Measurements from ENCODE around the gene CFAP299. TPM values are rescaled to one million over a fixed set of nuclear protein-coding genes. Genes with fewer than 3 reads are reported as not detected.
"Not testable (repeated sequence)": the region's sequence is repeated elsewhere in the genome, so short reads cannot be mapped to it uniquely, and the experiment has no call there.

Gene CFAP299
- total and polyA plus RNA-seq, 5 donors: not detected

DNA sequence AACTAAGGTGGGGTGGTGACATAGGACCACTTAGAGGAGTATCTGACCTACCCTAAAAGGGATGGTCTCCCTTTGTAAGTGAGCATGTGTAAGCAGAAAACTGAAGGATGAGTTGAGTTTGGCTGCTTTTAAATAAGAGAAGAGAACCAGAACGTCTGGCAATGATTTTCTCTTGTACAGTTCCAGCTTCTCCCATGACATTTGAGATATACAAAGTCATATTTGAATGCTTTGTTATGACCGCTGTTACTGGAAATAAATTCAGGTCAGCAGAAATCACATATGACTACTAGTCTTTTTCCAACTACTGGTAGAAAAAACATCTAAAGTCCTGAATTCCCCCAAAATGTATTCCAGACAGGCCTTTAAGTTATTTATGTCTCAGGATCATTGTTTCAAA, 381.7 kb downstream of the CFAP299 start:
- no peak overlapping the region for H3K4me3 ChIP-seq (ENCODE audit: low read length)
- no peaks in the 10 kb centered on the region for H3K9me3 ChIP-seq (ENCODE audit: control insufficient read depth, low read length)
- no peaks in the 10 kb centered on the region for H3K4me1 ChIP-seq (ENCODE audit: control insufficient read depth, insufficient read depth, low read length)
- no peak for DNase-seq
- no peaks in the 10 kb centered on the region for H3K27me3 ChIP-seq (ENCODE audit: control insufficient read depth, insufficient read depth)
- no peak overlapping the region for H3K27ac ChIP-seq (ENCODE audit: low read length)
- 51% methylated on average over 2 of the region's 2 CpGs for WGBS
- ATAC-seq: no peak
- intact Hi-C loops (cut with DNase I): no loop called here

DNA sequence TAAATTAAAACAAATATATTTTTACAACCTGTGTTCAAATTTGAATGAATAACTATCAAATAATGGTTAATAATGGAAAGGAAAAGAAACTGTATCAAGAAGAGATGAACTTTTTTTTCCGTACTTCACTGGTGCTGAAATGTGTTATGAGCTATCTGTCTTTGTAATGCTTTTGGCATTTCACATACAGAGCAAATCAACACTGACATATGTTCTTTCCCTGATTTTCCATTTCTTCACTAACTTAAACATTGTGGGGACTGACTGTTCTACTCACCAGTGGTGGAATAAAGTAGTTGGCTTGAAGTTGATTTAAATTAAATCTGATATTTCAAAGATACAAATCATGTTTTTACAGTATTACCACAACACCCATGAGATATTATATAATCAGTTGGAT, 390.9 kb downstream of the CFAP299 start:
- DNase-seq: no peak
- no peaks in the 10 kb centered on the region for H3K4me1 ChIP-seq (ENCODE audit: control insufficient read depth, insufficient read depth, low read length)
- no peak for ATAC-seq
- no peaks in the 10 kb centered on the region for H3K9me3 ChIP-seq (ENCODE audit: control insufficient read depth, low read length)
- intact Hi-C loops (cut with DNase I): no loop called here
- no peak overlapping the region for H3K4me3 ChIP-seq (ENCODE audit: low read length)
- 41% methylated on average over 1 of the region's 1 CpG for WGBS
- H3K27ac ChIP-seq (ENCODE audit: low read length): no peak overlapping the region
- H3K27me3 ChIP-seq (ENCODE audit: control insufficient read depth, insufficient read depth): no peaks in the 10 kb centered on the region

DNA sequence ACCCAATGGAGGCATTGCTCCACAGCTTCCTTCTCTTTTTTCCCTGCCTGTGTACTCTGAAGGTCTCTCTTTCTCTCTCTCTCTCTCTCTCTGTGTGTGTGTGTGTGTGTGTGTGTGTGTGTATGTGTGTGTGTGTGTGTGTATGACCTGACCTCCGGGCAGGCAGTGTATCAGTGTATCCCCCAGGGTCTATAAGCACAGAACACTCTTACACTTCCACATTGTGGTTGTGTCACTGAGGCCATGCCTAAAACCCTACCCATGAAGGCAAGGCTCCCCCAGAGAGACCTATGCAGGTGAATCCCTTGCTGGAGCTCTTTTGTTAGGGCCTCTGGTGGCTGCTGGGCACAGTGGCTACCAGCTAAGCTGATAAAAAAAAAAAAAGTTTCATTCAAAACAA, 394.6 kb downstream of the CFAP299 start:
- Histone ChIP-seq H3K27me3 (ENCODE audit: control insufficient read depth, insufficient read depth) (no peaks in the 10 kb centered on the region), H3K4me3 (ENCODE audit: low read length) (no peak overlapping the region), H3K9me3 (ENCODE audit: control insufficient read depth, low read length) (no peaks in the 10 kb centered on the region), H3K27ac (ENCODE audit: low read length) (no peak overlapping the region), H3K4me1 (ENCODE audit: control insufficient read depth, insufficient read depth, low read length) (no peaks in the 10 kb centered on the region)
- intact Hi-C loops (cut with DNase I): no loop called here
- no peak for ATAC-seq
- DNase-seq: no peak
- WGBS: 85% methylated on average over 1 of the region's 1 CpG

DNA sequence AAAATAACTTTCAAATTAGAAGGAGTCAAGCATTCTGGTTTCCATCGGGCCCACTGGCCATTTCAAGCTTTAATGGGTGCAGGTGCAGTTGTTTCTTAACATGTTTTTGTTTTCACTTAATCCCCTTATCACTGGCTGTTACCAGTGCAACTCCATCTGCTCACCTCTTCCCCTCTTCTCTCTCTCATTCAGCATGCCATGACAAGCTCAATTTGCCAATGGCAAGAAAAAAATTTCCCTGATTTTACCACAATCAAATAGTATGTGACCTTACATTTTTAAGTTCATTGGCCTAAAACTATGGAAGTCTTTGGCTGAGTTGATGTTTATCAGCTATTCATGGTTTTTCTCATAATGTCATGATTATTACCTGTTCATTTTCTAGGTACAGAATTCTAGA, 395.9 kb downstream of the CFAP299 start:
- no peaks in the 10 kb centered on the region for H3K9me3 ChIP-seq (ENCODE audit: control insufficient read depth, low read length)
- 74% methylated on average over 1 of the region's 1 CpG for WGBS
- H3K4me3 ChIP-seq (ENCODE audit: low read length): no peak overlapping the region
- no peaks in the 10 kb centered on the region for H3K4me1 ChIP-seq (ENCODE audit: control insufficient read depth, insufficient read depth, low read length)
- DNase-seq (no peak), ATAC-seq (no peak)
- no peaks in the 10 kb centered on the region for H3K27me3 ChIP-seq (ENCODE audit: control insufficient read depth, insufficient read depth)
- no peak overlapping the region for H3K27ac ChIP-seq (ENCODE audit: low read length)
- intact Hi-C loops (cut with DNase I): no loop called here

DNA sequence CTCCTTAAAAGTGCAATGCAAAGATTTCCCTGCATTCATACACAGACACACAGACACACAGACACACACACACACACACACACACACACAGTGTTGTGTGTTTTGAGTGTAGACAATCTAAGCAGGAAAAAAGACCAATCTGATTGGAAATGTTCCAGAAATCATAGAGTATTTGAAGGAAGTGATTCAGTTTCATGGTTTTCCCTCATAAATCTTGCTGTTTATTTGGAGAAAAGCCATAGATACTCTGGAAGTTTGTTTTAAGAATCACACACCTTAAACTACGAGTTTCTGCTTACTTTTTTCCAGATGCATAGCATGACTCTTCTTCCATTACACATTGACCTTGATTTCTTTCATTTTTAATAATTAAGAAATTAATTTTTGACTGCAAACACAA, 396.5 kb downstream of the CFAP299 start:
- Histone ChIP-seq H3K27ac (ENCODE audit: low read length) (no peak overlapping the region), H3K4me3 (ENCODE audit: low read length) (no peak overlapping the region), H3K4me1 (ENCODE audit: control insufficient read depth, insufficient read depth, low read length) (no peaks in the 10 kb centered on the region), H3K27me3 (ENCODE audit: control insufficient read depth, insufficient read depth) (no peaks in the 10 kb centered on the region), H3K9me3 (ENCODE audit: control insufficient read depth, low read length) (no peaks in the 10 kb centered on the region)
- intact Hi-C loops (cut with DNase I): no loop called here
- ATAC-seq: no peak
- 31% methylated on average over 1 of the region's 1 CpG for WGBS
- no peak for DNase-seq

DNA sequence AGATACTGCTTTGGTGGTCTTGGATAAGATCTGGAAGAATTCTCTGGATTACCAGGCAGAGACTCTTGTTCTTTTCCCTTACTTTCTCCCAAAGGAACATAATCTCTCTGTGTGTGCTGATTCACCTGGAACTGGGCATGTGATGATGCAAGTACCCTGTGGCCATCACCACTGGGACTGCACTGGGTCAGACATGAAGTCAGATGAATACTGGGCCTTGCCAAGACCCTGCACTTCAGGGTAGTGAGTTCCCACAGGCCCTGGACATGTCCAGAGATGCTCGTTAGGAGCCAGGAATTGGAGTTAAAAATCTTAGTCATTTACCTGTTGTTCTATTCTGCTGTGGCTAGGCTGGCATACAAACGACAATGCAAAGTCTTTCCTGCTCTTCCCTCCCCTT, 404.8 kb downstream of the CFAP299 start:
- DNase-seq (no peak), ATAC-seq (no peak)
- Histone ChIP-seq H3K4me1 (ENCODE audit: control insufficient read depth, insufficient read depth, low read length) (no peaks in the 10 kb centered on the region), H3K4me3 (ENCODE audit: low read length) (no peak overlapping the region), H3K27me3 (ENCODE audit: control insufficient read depth, insufficient read depth) (no peaks in the 10 kb centered on the region), H3K9me3 (ENCODE audit: control insufficient read depth, low read length) (no peaks in the 10 kb centered on the region), H3K27ac (ENCODE audit: low read length) (no peak overlapping the region)
- WGBS: 52% methylated on average over 2 of the region's 2 CpGs
- intact Hi-C loops (cut with DNase I): no loop called here

DNA sequence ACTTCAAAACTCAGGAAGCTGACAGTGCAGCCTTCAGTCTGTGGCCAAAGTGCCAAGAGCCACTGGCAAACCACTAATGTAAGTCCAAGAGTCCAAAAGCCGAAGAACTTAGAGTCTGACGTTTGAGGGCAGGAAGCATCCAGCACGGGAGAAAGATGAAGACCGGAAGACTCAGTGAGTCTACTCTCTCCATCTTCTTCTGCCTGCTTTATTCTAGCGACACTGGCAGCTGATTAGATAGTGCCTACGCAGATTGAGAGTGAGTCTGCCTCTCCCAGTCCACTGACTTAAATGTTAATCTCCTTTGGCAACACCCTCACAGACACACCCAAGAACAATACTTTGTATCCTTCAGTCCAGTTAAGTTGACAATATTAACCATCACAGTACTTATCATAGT, 414.0 kb downstream of the CFAP299 start:
- H3K4me1 ChIP-seq (ENCODE audit: control insufficient read depth, insufficient read depth, low read length); H3K9me3 ChIP-seq (ENCODE audit: control insufficient read depth, low read length); H3K27ac ChIP-seq (ENCODE audit: low read length); H3K4me3 ChIP-seq (ENCODE audit: low read length); DNase-seq; ATAC-seq; H3K27me3 ChIP-seq (ENCODE audit: control insufficient read depth, insufficient read depth); intact Hi-C loops (cut with DNase I): not testable (repeated sequence)
- 50% methylated on average over 6 of the region's 6 CpGs for WGBS

DNA sequence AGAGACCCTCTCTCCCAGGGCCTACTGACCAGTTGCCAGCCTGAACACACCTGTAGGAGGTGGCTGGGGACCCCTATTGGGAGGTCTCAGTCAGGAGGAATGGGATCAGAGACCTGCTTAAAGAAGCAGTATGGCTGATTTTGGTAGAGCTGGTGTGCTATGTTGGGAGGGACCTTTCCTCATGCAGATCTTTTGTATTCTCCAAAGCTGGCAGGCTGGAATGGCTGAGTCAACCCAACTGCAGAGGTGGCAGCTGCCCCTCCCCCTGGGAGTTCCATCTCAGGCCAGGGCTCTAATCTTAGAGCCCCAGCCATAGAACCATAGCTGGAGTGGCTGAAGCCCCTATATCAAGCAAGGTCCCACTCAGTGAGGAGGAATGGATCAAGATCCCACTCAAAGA, 415.7 kb downstream of the CFAP299 start:
- Histone ChIP-seq H3K27me3 (ENCODE audit: control insufficient read depth, insufficient read depth) (no peaks in the 10 kb centered on the region), H3K4me3 (ENCODE audit: low read length) (no peak overlapping the region), H3K27ac (ENCODE audit: low read length) (no peak overlapping the region), H3K9me3 (ENCODE audit: control insufficient read depth, low read length) (no peaks in the 10 kb centered on the region), H3K4me1 (ENCODE audit: control insufficient read depth, insufficient read depth, low read length) (no peaks in the 10 kb centered on the region)
- ATAC-seq (no peak), DNase-seq (no peak)
- intact Hi-C loops (cut with DNase I): no loop called here

DNA sequence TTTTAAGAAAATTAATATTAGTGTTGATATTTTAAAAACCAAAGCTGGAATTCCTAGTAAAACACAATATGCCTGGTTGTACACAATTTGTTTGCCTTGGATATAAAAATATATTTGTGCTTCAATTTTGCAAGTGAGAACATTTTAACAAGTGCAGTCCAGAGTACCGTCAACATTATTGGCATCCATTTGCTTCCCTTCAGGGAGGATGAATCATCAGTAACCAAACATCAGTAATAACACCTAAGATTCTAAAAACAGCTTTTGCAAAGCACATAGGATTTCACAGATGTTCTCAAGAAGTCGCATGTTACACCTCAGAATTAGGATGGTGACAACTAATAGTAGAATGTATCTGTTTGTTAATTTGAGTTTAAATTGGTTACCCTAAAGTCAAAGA, 432.4 kb downstream of the CFAP299 start:
- intact Hi-C loops (cut with DNase I): no loop called here

DNA sequence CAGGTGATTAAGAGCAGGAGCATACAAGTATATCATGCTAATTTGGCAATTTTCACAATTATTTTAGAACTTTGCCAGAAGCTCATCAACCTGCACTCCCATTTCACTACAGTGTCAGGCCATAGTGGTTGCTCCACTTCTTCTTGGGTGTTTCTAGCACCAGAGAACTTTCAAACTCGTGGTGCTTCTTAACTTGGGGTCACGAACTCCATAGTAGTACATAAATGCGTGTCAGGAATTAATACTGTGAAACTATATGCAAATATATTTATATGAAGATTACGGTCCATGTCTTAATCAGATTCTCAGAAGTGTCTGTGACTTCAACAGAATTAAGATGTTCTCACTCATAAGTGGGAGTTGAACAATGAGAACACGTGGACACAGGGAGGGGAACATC, 440.6 kb downstream of the CFAP299 start:
- DNase-seq: no peak
- no peak overlapping the region for H3K27ac ChIP-seq (ENCODE audit: low read length)
- 74% methylated on average over 5 of the region's 5 CpGs for WGBS
- intact Hi-C loops (cut with DNase I): no loop called here
- no peaks in the 10 kb centered on the region for H3K4me1 ChIP-seq (ENCODE audit: control insufficient read depth, insufficient read depth, low read length)
- H3K27me3 ChIP-seq (ENCODE audit: control insufficient read depth, insufficient read depth): no peaks in the 10 kb centered on the region
- no peak overlapping the region for H3K4me3 ChIP-seq (ENCODE audit: low read length)
- no peak for ATAC-seq
- no peaks in the 10 kb centered on the region for H3K9me3 ChIP-seq (ENCODE audit: control insufficient read depth, low read length)

More for the DNA sequence above, 432.4 kb downstream of the CFAP299 start:
- H3K9me3 ChIP-seq (ENCODE audit: control insufficient read depth, low read length): no peaks in the 10 kb centered on the region
- DNase-seq: no peak
- no peak overlapping the region for H3K27ac ChIP-seq (ENCODE audit: low read length)
- no peak for ATAC-seq
- 67% methylated on average over 2 of the region's 2 CpGs for WGBS
- no peaks in the 10 kb centered on the region for H3K4me1 ChIP-seq (ENCODE audit: control insufficient read depth, insufficient read depth, low read length)
- H3K4me3 ChIP-seq (ENCODE audit: low read length): no peak overlapping the region
- no peaks in the 10 kb centered on the region for H3K27me3 ChIP-seq (ENCODE audit: control insufficient read depth, insufficient read depth)

DNA sequence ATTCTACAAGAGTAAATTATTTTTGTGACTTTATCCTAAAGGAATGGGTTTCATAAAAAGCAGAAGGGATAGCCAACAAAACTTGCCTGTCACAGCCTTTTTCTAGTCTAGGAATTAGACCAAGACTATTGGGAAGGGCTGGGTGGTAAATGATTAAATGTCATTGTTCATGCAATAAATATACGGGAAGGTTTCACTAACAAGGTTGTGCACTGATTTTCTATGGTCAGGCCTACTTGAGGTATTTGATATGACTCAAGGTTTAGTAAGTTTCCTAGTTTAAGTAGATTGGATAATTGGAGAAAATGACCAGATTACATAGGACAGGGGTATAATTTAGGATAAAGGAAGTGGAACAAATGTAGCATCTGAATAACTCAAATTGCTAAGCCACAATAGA, 445.9 kb downstream of the CFAP299 start:
- intact Hi-C loops (cut with DNase I): no loop called here
- ATAC-seq (no peak), DNase-seq (no peak)
- no peaks in the 10 kb centered on the region for H3K4me1 ChIP-seq (ENCODE audit: control insufficient read depth, insufficient read depth, low read length)
- H3K4me3 ChIP-seq (ENCODE audit: low read length): no peak overlapping the region
- H3K9me3 ChIP-seq (ENCODE audit: control insufficient read depth, low read length): no peaks in the 10 kb centered on the region
- 83% methylated on average over 1 of the region's 1 CpG for WGBS
- no peak overlapping the region for H3K27ac ChIP-seq (ENCODE audit: low read length)
- H3K27me3 ChIP-seq (ENCODE audit: control insufficient read depth, insufficient read depth): no peaks in the 10 kb centered on the region

DNA sequence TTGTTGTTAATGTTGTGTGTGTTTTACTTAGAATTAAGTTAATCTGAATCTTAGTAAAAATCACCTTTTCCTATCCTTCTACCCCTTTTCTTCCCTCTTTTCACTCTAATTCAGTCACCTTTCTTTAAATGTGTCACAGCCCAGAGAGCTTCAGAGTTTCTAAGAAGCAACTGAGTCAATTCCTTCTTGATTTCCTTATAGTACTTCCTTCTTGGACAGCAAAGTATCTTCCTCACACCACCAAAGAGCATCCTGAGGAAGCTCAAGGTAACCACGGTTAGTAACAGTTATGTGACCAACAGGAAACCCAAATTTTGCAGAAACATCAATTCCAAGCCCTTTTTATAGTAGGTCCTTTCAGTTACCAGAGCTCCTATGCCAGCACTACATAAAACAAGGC, 451.8 kb downstream of the CFAP299 start:
- no peaks in the 10 kb centered on the region for H3K27me3 ChIP-seq (ENCODE audit: control insufficient read depth, insufficient read depth)
- DNase-seq (no peak), ATAC-seq (no peak)
- H3K9me3 ChIP-seq (ENCODE audit: control insufficient read depth, low read length): no peaks in the 10 kb centered on the region
- 46% methylated on average over 1 of the region's 1 CpG for WGBS
- no peaks in the 10 kb centered on the region for H3K4me1 ChIP-seq (ENCODE audit: control insufficient read depth, insufficient read depth, low read length)
- intact Hi-C loops (cut with DNase I): no loop called here
- H3K4me3 ChIP-seq (ENCODE audit: low read length): no peak overlapping the region
- H3K27ac ChIP-seq (ENCODE audit: low read length): no peak overlapping the region
